H7 (cell line): ENCODE results near the gene ETV1. TPM values are rescaled to one million over a fixed set of nuclear protein-coding genes. Genes with fewer than 3 reads are reported as not detected.

Source experiments
- DNase-seq: peaks from one replicate; pipeline ENCODE4 v3.0.0; 2012
- H3K27me3 ChIP-seq: 2 replicates; pipeline ENCODE4 v1.6.0; 2011; ENCODE audit warnings: mild to moderate bottlenecking, low read length; ENCODE audit not compliant: control insufficient read depth, insufficient read depth
- H3K36me3 ChIP-seq: replicated peaks from 2 replicates; pipeline ENCODE4 v1.5.1; 2011; ENCODE audit warnings: low read length; ENCODE audit not compliant: control insufficient read depth, insufficient read depth
- H3K4me3 ChIP-seq: 2 replicates; pipeline ENCODE4 v1.5.1; 2011; ENCODE audit warnings: low read depth, mild to moderate bottlenecking, control low read depth, low read length, moderate library complexity; ENCODE audit not compliant: insufficient read depth
- total RNA-seq: library from RNA; depleted of rRNA; stranded (reverse); fragments of >200 nt; shearing (Covaris generic); gene quantifications from 2 replicates; pipeline ENCODE4 v1.2.3, GENCODE V29; 2014; rRNA removed

ETV1 gene
- 45.3 and 45.6 TPM in 2 replicates for total RNA-seq

GRCh38 chr7:13989126-13989948 is at the start of gene ETV1:
Gene ETV1 (minus strand): TSS chr7:13989666. CDS start chr7:13989052, 614 bp downstream.
- peak; percentile 78 for DNase-seq

GRCh38 chr7:14024406-14024805 is 34.9 kb upstream of the ETV1 start:
- no peak for DNase-seq
- no peaks in the 10 kb centered on the region for H3K36me3 ChIP-seq
- no peak overlapping the region for H3K4me3 ChIP-seq
- no peaks in the 10 kb centered on the region for H3K27me3 ChIP-seq

More at GRCh38 chr7:13989126-13989948, at the start of gene ETV1:
- Histone ChIP-seq H3K36me3 (no peaks in the 10 kb centered on the region), H3K4me3 (peak within 1 kb of the TSS; percentile 70), H3K27me3 (no peaks in the 10 kb centered on the region)

GRCh38 chr7:14023838-14024237 is 34.4 kb upstream of the ETV1 start:
- H3K4me3 ChIP-seq: no peak overlapping the region
- H3K36me3 ChIP-seq: no peaks in the 10 kb centered on the region
- no peaks in the 10 kb centered on the region for H3K27me3 ChIP-seq
- DNase-seq: no peak

- Histone ChIP-seq H3K36me3 (no peaks in the 10 kb centered on the region), H3K27me3 (no peaks in the 10 kb centered on the region), H3K4me3 (no peak overlapping the region)
- no peak for DNase-seq
Observed at GRCh38 chr7:14023342-14023741, 33.9 kb upstream of the ETV1 start.

- no peaks in the 10 kb centered on the region for H3K27me3 ChIP-seq
- H3K36me3 ChIP-seq: no peaks in the 10 kb centered on the region
- H3K4me3 ChIP-seq: no peak overlapping the region
- no peak for DNase-seq
Observed at GRCh38 chr7:14021069-14021468, 31.6 kb upstream of the ETV1 start.

GRCh38 chr7:14020339-14020900 is 31.0 kb upstream of the ETV1 start:
- Histone ChIP-seq H3K36me3 (no peaks in the 10 kb centered on the region), H3K4me3 (no peak overlapping the region), H3K27me3 (no peaks in the 10 kb centered on the region)
- DNase-seq: no peak

GRCh38 chr7:14018751-14019150 is 29.3 kb upstream of the ETV1 start:
- no peak overlapping the region for H3K4me3 ChIP-seq
- DNase-seq: no peak
- H3K36me3 ChIP-seq: no peaks in the 10 kb centered on the region
- H3K27me3 ChIP-seq: no peaks in the 10 kb centered on the region

GRCh38 chr7:14016950-14017349 is 27.5 kb upstream of the ETV1 start:
- DNase-seq: no peak
- no peaks in the 10 kb centered on the region for H3K36me3 ChIP-seq
- H3K27me3 ChIP-seq: no peaks in the 10 kb centered on the region

GRCh38 chr7:14013898-14014297 is 24.4 kb upstream of the ETV1 start:
- Histone ChIP-seq H3K36me3 (no peaks in the 10 kb centered on the region), H3K4me3 (no peak overlapping the region), H3K27me3 (no peaks in the 10 kb centered on the region)
- no peak for DNase-seq

More at GRCh38 chr7:14016950-14017349, 27.5 kb upstream of the ETV1 start:
- H3K4me3 ChIP-seq: no peak overlapping the region

- Histone ChIP-seq H3K4me3 (no peak overlapping the region), H3K27me3 (no peaks in the 10 kb centered on the region), H3K36me3 (no peaks in the 10 kb centered on the region)
- no peak for DNase-seq
Observed at GRCh38 chr7:14009453-14010418, 20.3 kb upstream of the ETV1 start.

GRCh38 chr7:14001139-14001538 is 11.7 kb upstream of the ETV1 start:
- Histone ChIP-seq H3K27me3 (no peaks in the 10 kb centered on the region), H3K4me3 (no peak overlapping the region)
- DNase-seq: no peak

GRCh38 chr7:14000247-14000646 is 10.8 kb upstream of the ETV1 start:
- no peak for DNase-seq
- H3K4me3 ChIP-seq: no peak overlapping the region
- H3K27me3 ChIP-seq: no peaks in the 10 kb centered on the region
- H3K36me3 ChIP-seq: no peaks in the 10 kb centered on the region

More at GRCh38 chr7:14001139-14001538, 11.7 kb upstream of the ETV1 start:
- no peaks in the 10 kb centered on the region for H3K36me3 ChIP-seq

- DNase-seq: no peak
- no peaks in the 10 kb centered on the region for H3K27me3 ChIP-seq
- no peaks in the 10 kb centered on the region for H3K36me3 ChIP-seq
- H3K4me3 ChIP-seq: no peak overlapping the region
Observed at GRCh38 chr7:13998866-13999265, 9.4 kb upstream of the ETV1 start.

GRCh38 chr7:13992596-13992964 is 3.1 kb upstream of the ETV1 start:
- Histone ChIP-seq H3K4me3 (no peak overlapping the region), H3K36me3 (no peaks in the 10 kb centered on the region), H3K27me3 (no peaks in the 10 kb centered on the region)
- DNase-seq: no peak
